H9 (cell line): ENCODE results near the gene GLRA1. TPM values are rescaled to one million over a fixed set of nuclear protein-coding genes. Genes with fewer than 3 reads are reported as not detected.

Experiments used
- DNase-seq: peaks from one replicate; pipeline ENCODE4 v3.0.0-alpha.2; 2017
- H2AFZ ChIP-seq: one replicate; pipeline ENCODE4 v1.6.1; 2013; ENCODE audit warnings: mild to moderate bottlenecking, low read length, control low read depth, moderate library complexity
- H2AK5ac ChIP-seq: 2 replicates; pipeline ENCODE4 v1.6.1; 2013; ENCODE audit warnings: low read length, control low read depth, mixed read lengths; ENCODE audit not compliant: insufficient read length
- H2BK120ac ChIP-seq: one replicate; pipeline ENCODE4 v1.6.1; 2013; ENCODE audit warnings: low read depth, mild to moderate bottlenecking, low read length, control low read depth, inconsistent platforms; ENCODE audit not compliant: poor library complexity, severe bottlenecking
- H2BK12ac ChIP-seq: 2 replicates; pipeline ENCODE4 v1.6.1; 2013; ENCODE audit warnings: low read length, control low read depth, mixed read lengths, low read depth; ENCODE audit not compliant: insufficient read length
- H2BK15ac ChIP-seq: 2 replicates; pipeline ENCODE4 v1.6.1; 2013; ENCODE audit warnings: low read depth, low read length, control low read depth
- H2BK20ac ChIP-seq: one replicate; pipeline ENCODE4 v1.6.1; 2013; ENCODE audit warnings: low read depth, mild to moderate bottlenecking, low read length, control low read depth, inconsistent platforms; ENCODE audit not compliant: poor library complexity, severe bottlenecking
- H2BK5ac ChIP-seq: 2 replicates; pipeline ENCODE4 v1.6.1; 2013; ENCODE audit warnings: low read length, control low read depth, mixed read lengths; ENCODE audit not compliant: insufficient read length
- H3K14ac ChIP-seq: 2 replicates; pipeline ENCODE4 v1.6.1; 2013; ENCODE audit warnings: low read length, control low read depth; ENCODE audit not compliant: insufficient read depth
- H3K18ac ChIP-seq: 2 replicates; pipeline ENCODE4 v1.6.1; 2013; ENCODE audit warnings: low read depth, mild to moderate bottlenecking, mixed read lengths, low read length, control low read depth; ENCODE audit not compliant: insufficient read length
- H3K23ac ChIP-seq: 2 replicates; pipeline ENCODE4 v1.6.1; 2013; ENCODE audit warnings: low read length, control low read depth, mixed read lengths, low read depth; ENCODE audit not compliant: insufficient read length
- H3K23me2 ChIP-seq: 2 replicates; pipeline ENCODE4 v1.6.1; 2013; ENCODE audit warnings: low read depth, mild to moderate bottlenecking, mixed read lengths, low read length, control low read depth; ENCODE audit not compliant: insufficient read length, poor library complexity, severe bottlenecking
- H3K27ac ChIP-seq: 2 replicates; pipeline ENCODE4 v1.5.1; 2013; ENCODE audit warnings: low read length, control low read depth, mixed read lengths, low read depth; ENCODE audit not compliant: insufficient read length
- H3K27me3 ChIP-seq: 2 replicates; pipeline ENCODE4 v1.6.1; 2013; ENCODE audit warnings: low read length, control low read depth, inconsistent platforms; ENCODE audit not compliant: insufficient read depth
- H3K4ac ChIP-seq: 2 replicates; pipeline ENCODE4 v1.6.1; 2013; ENCODE audit warnings: low read depth, mild to moderate bottlenecking, control low read depth, inconsistent platforms, low read length, moderate library complexity
- H3K4me1 ChIP-seq: 2 replicates; pipeline ENCODE4 v1.6.1; 2013; ENCODE audit warnings: low read length, control low read depth, inconsistent platforms; ENCODE audit not compliant: insufficient read depth
- H3K4me2 ChIP-seq: 2 replicates; pipeline ENCODE4 v1.6.1; 2013; ENCODE audit warnings: low read length, control low read depth, mixed read lengths; ENCODE audit not compliant: insufficient read length, insufficient read depth
- H3K56ac ChIP-seq: 2 replicates; pipeline ENCODE4 v1.6.1; 2013; ENCODE audit warnings: low read depth, mild to moderate bottlenecking, mixed read lengths, low read length, control low read depth; ENCODE audit not compliant: insufficient read length
- H3K79me1 ChIP-seq: 2 replicates; pipeline ENCODE4 v1.6.1; 2013; ENCODE audit warnings: low read depth, mild to moderate bottlenecking, moderate library complexity, low read length, control low read depth, inconsistent platforms; ENCODE audit not compliant: insufficient read depth, poor library complexity, severe bottlenecking
- H3K79me2 ChIP-seq: 2 replicates; pipeline ENCODE4 v1.6.1; 2013; ENCODE audit warnings: low read length, control low read depth, inconsistent platforms; ENCODE audit not compliant: insufficient read depth
- H3K9ac ChIP-seq: 2 replicates; pipeline ENCODE4 v1.6.1; 2013; ENCODE audit warnings: low read length, control low read depth, mixed read lengths; ENCODE audit not compliant: insufficient read length; ENCODE audit errors: extremely low read depth
- H3K9me3 ChIP-seq: one replicate; pipeline ENCODE4 v1.6.1; 2013; ENCODE audit warnings: low read depth, low read length, inconsistent platforms; ENCODE audit not compliant: control insufficient read depth
- H3T11ph ChIP-seq: one replicate; pipeline ENCODE4 v1.6.1; 2013; ENCODE audit warnings: mild to moderate bottlenecking, low read length, control low read depth, inconsistent platforms
- H4K20me1 ChIP-seq: one replicate; pipeline ENCODE4 v1.6.1; 2013; ENCODE audit not compliant: control insufficient read depth, insufficient read length, insufficient read depth
- H4K5ac ChIP-seq: 2 replicates; pipeline ENCODE4 v1.6.1; 2013; ENCODE audit warnings: low read depth, mild to moderate bottlenecking, mixed read lengths, low read length, control low read depth; ENCODE audit not compliant: insufficient read length
- H4K8ac ChIP-seq: replicated peaks from 2 replicates; pipeline ENCODE4 v1.6.1; 2013; ENCODE audit warnings: low read length, control low read depth, mixed read lengths, low read depth; ENCODE audit not compliant: insufficient read length
- H4K91ac ChIP-seq: 2 replicates; pipeline ENCODE4 v1.6.1; 2013; ENCODE audit warnings: low read depth, mild to moderate bottlenecking, moderate library complexity, mixed read lengths, low read length, control low read depth; ENCODE audit not compliant: insufficient read length
- H3K27ac Mint-ChIP-seq, 3 experiments: 2 replicates in 2 of 3; 3 replicates in 1 of 3; pipeline ENCODE4 v1.8.0; 2020 to 2021; ENCODE audit warnings: mixed read lengths in 3 of 3, mild to moderate bottlenecking in 1 of 3, moderate library complexity in 1 of 3
- H3K27me3 Mint-ChIP-seq: 2 replicates; pipeline ENCODE4 v1.8.0; 2021; ENCODE audit warnings: low read depth, mild to moderate bottlenecking, moderate library complexity, mixed read lengths
- H3K36me3 Mint-ChIP-seq, 3 experiments: 2 replicates in 2 of 3; 3 replicates in 1 of 3; pipeline ENCODE4 v1.8.0; 2020 to 2021; ENCODE audit warnings: low read depth in 3 of 3, mixed read lengths in 3 of 3; ENCODE audit not compliant: insufficient read depth in 1 of 3
- H3K4me1 Mint-ChIP-seq, 2 experiments: 2 replicates each; pipeline ENCODE4 v1.8.0; 2020; ENCODE audit warnings: mixed read lengths in 2 of 2
- H3K4me3 Mint-ChIP-seq, 2 experiments: 2 replicates in 1 of 2; 3 replicates in 1 of 2; pipeline ENCODE4 v1.8.0; 2020 to 2021; ENCODE audit warnings: mild to moderate bottlenecking in 2 of 2, mixed read lengths in 2 of 2, moderate library complexity in 1 of 2
- H3K9me3 Mint-ChIP-seq, 2 experiments: 2 replicates in 1 of 2; 3 replicates in 1 of 2; pipeline ENCODE4 v1.8.0; 2020; ENCODE audit warnings: mild to moderate bottlenecking in 2 of 2, mixed read lengths in 2 of 2, moderate library complexity in 1 of 2
- WGBS: extraction: QIAGEN DNeasy Blood & Tissue Kit; methylation state at CpG from one replicate; pipeline ENCODE4 v1.1.7; 2013; ENCODE audit warnings: missing lambda C conversion rate, low lambda C conversion rate, mixed read lengths; ENCODE audit not compliant: insufficient read length; ENCODE audit errors: extremely low coverage; 5-methylcytosine and 5-hydroxymethylcytosine counted together
- total RNA-seq: library from RNA; stranded (reverse); gene quantifications from 2 replicates; pipeline ENCODE4 v1.2.1, GENCODE V29; 2021
- TF ChIP-seq, protein P1 (sequence below): fragments of 200-600 bp; sonication (generic); conservative IDR thresholded peaks from 3 replicates; pipeline ENCODE4 v1.8.0; 2021; ENCODE audit warnings: antibody characterized with exemption, mild to moderate bottlenecking

Gene GLRA1
- total RNA-seq, 1 experiment from 2014 or later = not detected

DNA sequence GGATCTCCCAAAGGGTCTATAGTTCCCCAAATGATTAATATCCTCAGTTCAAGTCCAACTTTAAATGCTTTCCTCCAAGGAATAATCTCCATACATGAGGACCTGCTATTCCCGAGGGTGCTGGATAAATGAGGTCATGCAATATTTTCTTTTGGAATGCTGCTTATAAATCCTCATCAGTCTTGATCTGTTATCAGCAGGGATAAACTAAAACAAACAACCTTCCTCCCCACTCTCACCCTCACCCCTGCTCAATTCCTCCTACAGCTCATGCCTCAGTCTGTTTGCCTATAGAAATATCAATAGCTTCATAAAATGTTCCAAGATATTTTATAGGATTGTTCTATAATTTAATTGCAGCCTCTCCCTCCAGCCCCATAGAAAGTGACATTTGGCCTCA is 61.1 kb downstream of the GLRA1 start:
- no peak overlapping the region for H2BK15ac ChIP-seq
- Mint-ChIP-seq H3K36me3 (no peaks in the 10 kb centered on the region), H3K4me3 (no peak overlapping the region), H3K4me1 (no peaks in the 10 kb centered on the region), H3K27me3 (peaks cover 4% of the 10 kb centered on the region; the same call in 1 of the 2 replicates), H3K27ac (no peak overlapping the region), H3K9me3 (no peaks in the 10 kb centered on the region; a peak in 1 of 5 replicates)
- H3K27me3 ChIP-seq = no peaks in the 10 kb centered on the region
- H3K56ac ChIP-seq = no peak overlapping the region
- H3K23ac ChIP-seq = no peak overlapping the region
- no peak overlapping the region for H2BK5ac ChIP-seq
- no peak overlapping the region for H3K27ac ChIP-seq
- H4K8ac ChIP-seq = no peak overlapping the region
- no peak overlapping the region for H2BK120ac ChIP-seq
- H3K4me2 ChIP-seq = no peak overlapping the region
- no peaks in the 10 kb centered on the region for H3K23me2 ChIP-seq
- no peaks in the 10 kb centered on the region for H3K4me1 ChIP-seq
- H3T11ph ChIP-seq = no peak overlapping the region
- no peak overlapping the region for H4K5ac ChIP-seq
- no peak overlapping the region for H3K18ac ChIP-seq
- no peak overlapping the region for H3K4ac ChIP-seq
- H3K9me3 ChIP-seq = no peaks in the 10 kb centered on the region
- no peak overlapping the region for H2BK12ac ChIP-seq
- TF ChIP-seq, protein P1, sequence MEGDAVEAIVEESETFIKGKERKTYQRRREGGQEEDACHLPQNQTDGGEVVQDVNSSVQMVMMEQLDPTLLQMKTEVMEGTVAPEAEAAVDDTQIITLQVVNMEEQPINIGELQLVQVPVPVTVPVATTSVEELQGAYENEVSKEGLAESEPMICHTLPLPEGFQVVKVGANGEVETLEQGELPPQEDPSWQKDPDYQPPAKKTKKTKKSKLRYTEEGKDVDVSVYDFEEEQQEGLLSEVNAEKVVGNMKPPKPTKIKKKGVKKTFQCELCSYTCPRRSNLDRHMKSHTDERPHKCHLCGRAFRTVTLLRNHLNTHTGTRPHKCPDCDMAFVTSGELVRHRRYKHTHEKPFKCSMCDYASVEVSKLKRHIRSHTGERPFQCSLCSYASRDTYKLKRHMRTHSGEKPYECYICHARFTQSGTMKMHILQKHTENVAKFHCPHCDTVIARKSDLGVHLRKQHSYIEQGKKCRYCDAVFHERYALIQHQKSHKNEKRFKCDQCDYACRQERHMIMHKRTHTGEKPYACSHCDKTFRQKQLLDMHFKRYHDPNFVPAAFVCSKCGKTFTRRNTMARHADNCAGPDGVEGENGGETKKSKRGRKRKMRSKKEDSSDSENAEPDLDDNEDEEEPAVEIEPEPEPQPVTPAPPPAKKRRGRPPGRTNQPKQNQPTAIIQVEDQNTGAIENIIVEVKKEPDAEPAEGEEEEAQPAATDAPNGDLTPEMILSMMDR = no peak
- H2AK5ac ChIP-seq = no peak overlapping the region
- H2AFZ ChIP-seq = no peak overlapping the region
- no peaks in the 10 kb centered on the region for H3K79me1 ChIP-seq
- H4K91ac ChIP-seq = no peak overlapping the region
- H4K20me1 ChIP-seq = no peaks in the 10 kb centered on the region
- DNase-seq = no peak
- H3K9ac ChIP-seq = no peak overlapping the region
- WGBS = no CpG with 5 or more reads among the region's 1 CpG
- no peak overlapping the region for H3K14ac ChIP-seq
- H3K79me2 ChIP-seq = no peaks in the 10 kb centered on the region
- no peak overlapping the region for H2BK20ac ChIP-seq
